Testis (tissue), 2 donors: ENCODE measurements around the gene CORO7.

Experiments used
- CTCF ChIP-seq, 3 experiments: fragments of 450-650 bp in 2 of 3; fragments of 200-600 bp in 1 of 3; sonication (generic) in 1 of 3; IDR thresholded peaks; one replicate each; pipeline ENCODE4 v1.5.1; 2016 to 2019; ENCODE audit warnings: antibody characterized with exemption in 3 of 3, mild to moderate bottlenecking in 2 of 3, moderate library complexity in 1 of 3
- POLR2A ChIP-seq: fragments of 450-650 bp; IDR thresholded peaks from one replicate; pipeline ENCODE4 v1.6.1; 2017; ENCODE audit warnings: antibody characterized with exemption, mild to moderate bottlenecking, moderate library complexity

- TF ChIP-seq CTCF (IDR thresholded peaks at IDR 0.05) (peak; percentile 6 to 68 (median 55)), POLR2A (no peak)
Measured at GRCh38 chr16:4313563-4314531, 102.5 kb downstream of the CORO7 start.
